22Rv1 (cell line): ENCODE results near the gene ARMC10.

Experiments used
- ZFX ChIP-seq: fragments of 450-650 bp; IDR thresholded peaks from 2 replicates; pipeline ENCODE4 v1.6.1; 2017; ENCODE audit warnings: antibody characterized with exemption, borderline replicate concordance
- TF ChIP-seq, protein P1 (sequence below): fragments of 450-650 bp; IDR thresholded peaks from 2 replicates; pipeline ENCODE4 v1.5.1; 2017; ENCODE audit warnings: mild to moderate bottlenecking

DNA sequence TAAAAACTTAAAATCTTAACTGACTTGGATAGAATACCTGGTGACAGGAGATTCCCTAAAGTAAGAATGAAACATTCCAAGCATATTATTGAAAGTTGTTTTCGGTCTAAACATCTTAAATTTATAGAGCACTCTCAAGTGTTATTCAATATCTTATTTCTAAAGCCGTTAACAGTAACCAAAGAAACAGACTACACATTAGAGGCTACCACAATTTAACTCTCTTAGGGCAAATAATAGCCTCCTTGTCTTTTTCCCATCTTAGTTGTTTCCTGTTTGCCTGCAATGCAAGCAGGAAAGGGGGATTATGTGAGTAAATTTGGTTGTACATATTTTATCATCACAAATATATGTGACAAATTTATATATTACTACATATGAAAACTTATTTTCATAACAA is 42.5 kb downstream of the ARMC10 start:
- TF ChIP-seq, protein P1, sequence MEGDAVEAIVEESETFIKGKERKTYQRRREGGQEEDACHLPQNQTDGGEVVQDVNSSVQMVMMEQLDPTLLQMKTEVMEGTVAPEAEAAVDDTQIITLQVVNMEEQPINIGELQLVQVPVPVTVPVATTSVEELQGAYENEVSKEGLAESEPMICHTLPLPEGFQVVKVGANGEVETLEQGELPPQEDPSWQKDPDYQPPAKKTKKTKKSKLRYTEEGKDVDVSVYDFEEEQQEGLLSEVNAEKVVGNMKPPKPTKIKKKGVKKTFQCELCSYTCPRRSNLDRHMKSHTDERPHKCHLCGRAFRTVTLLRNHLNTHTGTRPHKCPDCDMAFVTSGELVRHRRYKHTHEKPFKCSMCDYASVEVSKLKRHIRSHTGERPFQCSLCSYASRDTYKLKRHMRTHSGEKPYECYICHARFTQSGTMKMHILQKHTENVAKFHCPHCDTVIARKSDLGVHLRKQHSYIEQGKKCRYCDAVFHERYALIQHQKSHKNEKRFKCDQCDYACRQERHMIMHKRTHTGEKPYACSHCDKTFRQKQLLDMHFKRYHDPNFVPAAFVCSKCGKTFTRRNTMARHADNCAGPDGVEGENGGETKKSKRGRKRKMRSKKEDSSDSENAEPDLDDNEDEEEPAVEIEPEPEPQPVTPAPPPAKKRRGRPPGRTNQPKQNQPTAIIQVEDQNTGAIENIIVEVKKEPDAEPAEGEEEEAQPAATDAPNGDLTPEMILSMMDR, result no peak
- no peak for TF ChIP-seq ZFX
